ENCODE measurements around the gene OXSR1. TPM values are rescaled to one million over a fixed set of nuclear protein-coding genes. Genes with fewer than 3 reads are reported as not detected.

Gene OXSR1
- total RNA-seq, 5 donors from 2014 or later (not counting 1 experiment from before 2014, with no cell fraction given), result 30.7 to 40.4 (median 37.4) TPM

DNA sequence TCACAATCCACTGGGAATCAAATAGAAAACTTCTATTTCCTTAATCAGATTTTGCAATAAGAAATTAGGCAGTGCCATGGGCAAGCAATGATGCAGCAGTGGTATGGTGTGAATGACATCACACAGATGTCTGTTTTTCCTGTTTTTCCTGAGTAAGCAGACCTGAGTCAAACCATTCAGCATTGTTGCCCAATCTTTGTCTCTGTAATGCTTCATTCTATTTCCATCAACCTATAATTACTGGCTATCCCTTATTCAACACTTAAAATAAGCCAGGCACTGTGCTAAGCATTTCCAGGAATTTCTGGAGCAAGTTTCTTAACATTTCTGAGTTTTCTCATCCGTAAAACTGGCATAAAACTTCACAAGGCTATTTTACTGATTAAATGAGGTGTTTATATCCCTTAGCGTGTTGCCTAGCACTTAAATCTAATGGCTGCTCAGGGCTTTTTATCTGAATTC is 11.3 kb upstream of the OXSR1 start:
- peaks cover 15 to 37% (median 26%) of the 10 kb centered on the region in 3 donors for H3K4me1 Mint-ChIP-seq
- H3K4me3 ChIP-seq (ENCODE audit: control insufficient read depth in 1 of 2, extremely low read depth in 1 of 2, low read length in 1 of 2), result no peak overlapping the region
- no peak overlapping the region for H3K4me3 Mint-ChIP-seq
- no peaks in the 10 kb centered on the region for H3K27me3 Mint-ChIP-seq
- DNase-seq (no peak), ATAC-seq (replicated peaks in 1 of 4) (no peak)
- 90% methylated on average over 2 of the region's 2 CpGs for WGBS (ENCODE audit: insufficient coverage)
- no peak overlapping the region for H3K27ac Mint-ChIP-seq
- no peaks in the 10 kb centered on the region for H3K27me3 ChIP-seq (replicated peaks in 1 of 2; ENCODE audit: control insufficient read depth in 2 of 2, extremely low read depth in 1 of 2, insufficient read depth in 2 of 2, low read length in 1 of 2)
- H3K9me3 ChIP-seq, result no peaks in the 10 kb centered on the region
- no peaks in the 10 kb centered on the region for H3K36me3 ChIP-seq (ENCODE audit: control insufficient read depth in 2 of 2, extremely low read depth in 1 of 2, insufficient read depth in 1 of 2, low read length in 1 of 2)
- peaks cover 0 to 19% of the 10 kb centered on the region in 2 experiments for H3K4me1 ChIP-seq (ENCODE audit: control insufficient read depth in 1 of 2, extremely low read depth in 1 of 2, insufficient read depth in 2 of 2, low read length in 2 of 2)
- ChIA-PET POLR2A (interaction anchor here (0.7 to 1.0 kb wide), 3 partner anchors 10 to 1194 kb away, joined by 3 to 4 read pairs (median 3); partner anchors contain the start of gene OXSR1 (in 1 of the 2)), CTCF (interaction anchor here in 1 of 2 donors (1.0 kb wide), 1 partner anchor 9 kb away, joined by 4 read pairs; no protein-coding TSS in a partner anchor)
- no peaks in the 10 kb centered on the region for H3K36me3 Mint-ChIP-seq
- H3K9me3 Mint-ChIP-seq, result no peaks in the 10 kb centered on the region
- H3K27ac ChIP-seq (ENCODE audit: low read length), result no peak overlapping the region

DNA sequence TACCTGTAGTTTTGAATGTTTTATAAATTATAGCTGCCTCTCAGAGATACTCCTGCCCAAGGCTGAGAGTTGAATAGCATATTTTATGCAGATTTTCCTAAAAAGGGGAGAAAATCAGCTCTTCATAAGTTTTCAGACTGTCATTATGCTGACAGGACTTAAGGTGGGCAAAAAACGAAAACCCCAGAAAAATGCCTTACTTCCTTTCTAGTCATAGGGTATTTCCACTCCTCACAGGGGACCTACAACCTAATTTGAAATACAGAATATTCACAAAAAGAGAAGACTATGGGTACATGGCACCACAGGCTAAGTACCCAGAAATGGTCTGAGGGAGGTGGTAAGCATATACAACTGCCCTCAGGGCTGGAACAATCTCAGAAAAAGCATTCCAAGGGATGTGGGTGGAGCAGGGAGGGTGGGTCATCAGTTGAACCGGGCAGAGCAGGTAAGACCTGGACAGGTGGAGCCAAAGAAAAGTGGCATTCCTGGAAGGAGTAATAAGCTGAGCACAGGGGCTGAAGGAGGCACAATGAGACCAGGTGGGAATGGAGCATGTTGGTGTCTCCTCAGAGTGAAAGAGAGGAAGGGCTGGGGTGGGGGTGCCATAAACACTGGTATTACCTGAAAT is 10.6 kb upstream of the OXSR1 start:
- Mint-ChIP-seq H3K9me3 (no peaks in the 10 kb centered on the region), H3K27ac (no peak overlapping the region), H3K4me3 (no peak overlapping the region), H3K36me3 (no peaks in the 10 kb centered on the region), H3K27me3 (no peaks in the 10 kb centered on the region), H3K4me1 (peaks cover 15 to 31% (median 21%) of the 10 kb centered on the region in 3 donors)
- Histone ChIP-seq H3K36me3 (ENCODE audit: control insufficient read depth in 2 of 2, extremely low read depth in 1 of 2, insufficient read depth in 1 of 2, low read length in 1 of 2) (no peaks in the 10 kb centered on the region), H3K4me3 (ENCODE audit: control insufficient read depth in 1 of 2, extremely low read depth in 1 of 2, low read length in 1 of 2) (no peak overlapping the region), H3K27ac (ENCODE audit: low read length) (no peak overlapping the region), H3K4me1 (ENCODE audit: control insufficient read depth in 1 of 2, extremely low read depth in 1 of 2, insufficient read depth in 2 of 2, low read length in 2 of 2) (peaks cover 0 to 19% of the 10 kb centered on the region in 2 experiments), H3K27me3 (replicated peaks in 1 of 2; ENCODE audit: control insufficient read depth in 2 of 2, extremely low read depth in 1 of 2, insufficient read depth in 2 of 2, low read length in 1 of 2) (no peaks in the 10 kb centered on the region), H3K9me3 (no peaks in the 10 kb centered on the region)
- ATAC-seq (replicated peaks in 1 of 4), result no peak
- WGBS (ENCODE audit: insufficient coverage), result 88% methylated on average over 1 of the region's 2 CpGs
- POLR2A ChIA-PET, result interaction anchor here (0.7 to 1.0 kb wide), 3 partner anchors 10 to 1195 kb away, joined by 3 read pairs; no protein-coding TSS in a partner anchor
- no peak for DNase-seq
- CTCF ChIA-PET, result no interaction called here

DNA sequence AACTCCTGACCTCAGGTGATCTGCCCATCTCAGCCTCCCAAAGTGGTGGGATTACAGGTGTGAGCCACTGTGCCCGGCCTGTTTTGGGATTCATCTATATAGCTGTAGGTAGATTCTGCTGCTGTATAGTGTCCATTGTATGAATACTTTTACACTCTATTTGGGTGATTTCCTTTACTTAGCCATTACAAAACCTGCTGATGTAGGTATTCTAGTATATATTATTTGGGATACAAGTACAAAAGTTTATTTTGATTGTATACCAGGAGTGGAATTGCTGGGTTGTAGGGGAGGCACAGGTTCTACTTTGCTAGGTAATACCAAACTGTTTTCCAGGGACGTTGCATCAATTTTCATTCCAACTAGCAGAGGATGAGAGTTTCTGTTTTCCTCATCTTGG is 9.5 kb upstream of the OXSR1 start:
- CTCF ChIA-PET, result no interaction called here

DNA sequence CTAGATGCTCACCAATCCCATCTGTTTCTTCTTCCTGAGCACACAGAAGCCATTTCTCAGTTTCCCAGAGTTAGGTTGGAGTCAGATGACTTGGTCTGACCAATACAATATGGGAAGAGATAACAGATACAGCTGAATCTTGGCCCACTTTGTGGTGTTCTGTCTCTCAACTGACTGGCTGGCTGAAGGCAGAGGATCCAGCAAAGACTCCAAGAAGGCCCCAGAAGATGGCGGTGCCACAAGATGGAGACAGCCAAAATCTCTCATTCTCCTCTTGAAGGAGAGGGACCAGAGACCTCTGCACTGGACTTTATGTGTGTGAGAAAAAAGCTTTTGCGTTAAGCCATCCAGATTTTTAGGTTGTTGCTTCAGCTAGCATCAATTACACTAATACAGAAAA is 8.2 kb upstream of the OXSR1 start:
- no peaks in the 10 kb centered on the region for H3K27me3 Mint-ChIP-seq
- Histone ChIP-seq H3K9me3 (no peaks in the 10 kb centered on the region), H3K36me3 (ENCODE audit: control insufficient read depth in 2 of 2, extremely low read depth in 1 of 2, insufficient read depth in 1 of 2, low read length in 1 of 2) (no peaks in the 10 kb centered on the region), H3K27me3 (replicated peaks in 1 of 2; ENCODE audit: control insufficient read depth in 2 of 2, extremely low read depth in 1 of 2, insufficient read depth in 2 of 2, low read length in 1 of 2) (no peaks in the 10 kb centered on the region), H3K27ac (ENCODE audit: low read length) (no peak overlapping the region), H3K4me3 (ENCODE audit: control insufficient read depth in 1 of 2, extremely low read depth in 1 of 2, low read length in 1 of 2) (no peak overlapping the region), H3K4me1 (ENCODE audit: control insufficient read depth in 1 of 2, extremely low read depth in 1 of 2, insufficient read depth in 2 of 2, low read length in 2 of 2) (peaks cover 0 to 9% of the 10 kb centered on the region in 2 experiments)
- no peak overlapping the region for H3K4me3 Mint-ChIP-seq
- ChIA-PET POLR2A (no interaction called here), CTCF (interaction anchor here in 1 of 2 donors (0.9 to 1.0 kb wide), 2 partner anchors 9 to 139 kb away, joined by 3 read pairs; no protein-coding TSS in a partner anchor)
- no peaks in the 10 kb centered on the region for H3K36me3 Mint-ChIP-seq
- DNase-seq (no peak), ATAC-seq (replicated peaks in 1 of 4) (no peak)
- no peaks in the 10 kb centered on the region for H3K9me3 Mint-ChIP-seq
- H3K4me1 Mint-ChIP-seq, result peaks cover 0 to 14% (median 5%) of the 10 kb centered on the region in 3 donors
- H3K27ac Mint-ChIP-seq, result no peak overlapping the region
- WGBS (ENCODE audit: insufficient coverage), result no CpG with 5 or more reads among the region's 2 CpGs

More for the DNA sequence above, 9.5 kb upstream of the OXSR1 start:
- Mint-ChIP-seq H3K9me3 (no peaks in the 10 kb centered on the region), H3K4me3 (no peak overlapping the region), H3K36me3 (no peaks in the 10 kb centered on the region), H3K27me3 (no peaks in the 10 kb centered on the region), H3K4me1 (peaks cover 12 to 27% (median 17%) of the 10 kb centered on the region in 3 donors), H3K27ac (no peak overlapping the region)
- no peaks in the 10 kb centered on the region for H3K9me3 ChIP-seq
- no peak for DNase-seq
- POLR2A ChIA-PET, result interaction anchor here in 1 of 2 donors (0.7 kb wide), 1 partner anchor 64 kb away, joined by 3 read pairs; no protein-coding TSS in a partner anchor
- no CpG with 5 or more reads among the region's 2 CpGs for whole genome bisulfite sequencing (ENCODE audit: insufficient coverage)
- H3K36me3 ChIP-seq (ENCODE audit: control insufficient read depth in 2 of 2, extremely low read depth in 1 of 2, insufficient read depth in 1 of 2, low read length in 1 of 2), result no peaks in the 10 kb centered on the region
- H3K27me3 ChIP-seq (replicated peaks in 1 of 2; ENCODE audit: control insufficient read depth in 2 of 2, extremely low read depth in 1 of 2, insufficient read depth in 2 of 2, low read length in 1 of 2), result no peaks in the 10 kb centered on the region
- no peak for ATAC-seq (replicated peaks in 1 of 4)
- H3K27ac ChIP-seq (ENCODE audit: low read length), result no peak overlapping the region
- H3K4me3 ChIP-seq (ENCODE audit: control insufficient read depth in 1 of 2, extremely low read depth in 1 of 2, low read length in 1 of 2), result no peak overlapping the region
- peaks cover 0 to 19% of the 10 kb centered on the region in 2 experiments for H3K4me1 ChIP-seq (ENCODE audit: control insufficient read depth in 1 of 2, extremely low read depth in 1 of 2, insufficient read depth in 2 of 2, low read length in 2 of 2)

DNA sequence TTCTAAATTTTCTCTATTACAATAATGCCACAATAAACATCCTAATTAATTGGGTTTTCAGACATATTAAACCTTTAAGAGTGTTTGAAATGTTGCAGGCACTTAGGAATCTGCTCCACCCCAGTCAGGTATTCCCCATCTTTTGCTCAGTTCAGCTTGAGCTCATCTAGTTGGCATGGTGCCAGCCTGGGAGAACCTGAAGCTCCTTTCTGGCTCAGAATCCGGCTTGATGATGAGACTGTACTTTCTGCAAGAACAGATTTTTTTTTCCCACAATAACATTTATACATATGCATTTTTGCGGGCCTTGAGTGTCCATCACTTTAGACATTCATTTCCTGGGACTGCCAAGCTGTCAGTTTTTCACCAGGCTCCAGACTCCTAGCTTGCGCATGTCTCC is 7.7 kb upstream of the OXSR1 start:
- CTCF ChIA-PET, result interaction anchor here (0.5 to 1.0 kb wide), 5 partner anchors 9 to 146 kb away, joined by 3 to 4 read pairs (median 3); no protein-coding TSS in a partner anchor
- no peak overlapping the region for H3K4me3 Mint-ChIP-seq
- 86% methylated on average over 1 of the region's 3 CpGs for WGBS (ENCODE audit: insufficient coverage)
- H3K4me3 ChIP-seq (ENCODE audit: control insufficient read depth in 1 of 2, extremely low read depth in 1 of 2, low read length in 1 of 2), result no peak overlapping the region
- H3K27ac ChIP-seq (ENCODE audit: low read length), result no peak overlapping the region
- H3K27ac Mint-ChIP-seq, result no peak overlapping the region
- ATAC-seq (replicated peaks in 1 of 4) (no peak), DNase-seq (no peak)
- H3K36me3 Mint-ChIP-seq, result no peaks in the 10 kb centered on the region
- H3K27me3 ChIP-seq (replicated peaks in 1 of 2; ENCODE audit: control insufficient read depth in 2 of 2, extremely low read depth in 1 of 2, insufficient read depth in 2 of 2, low read length in 1 of 2), result no peaks in the 10 kb centered on the region
- POLR2A ChIA-PET, result interaction anchor here in 1 of 2 donors (1.0 kb wide), 1 partner anchor 16 kb away, joined by 5 read pairs; no protein-coding TSS in a partner anchor
- H3K4me1 Mint-ChIP-seq, result peaks cover 0 to 11% (median 3%) of the 10 kb centered on the region in 3 donors
- H3K36me3 ChIP-seq (ENCODE audit: control insufficient read depth in 2 of 2, extremely low read depth in 1 of 2, insufficient read depth in 1 of 2, low read length in 1 of 2), result no peaks in the 10 kb centered on the region
- H3K27me3 Mint-ChIP-seq, result no peaks in the 10 kb centered on the region
- no peaks in the 10 kb centered on the region for H3K9me3 Mint-ChIP-seq
- no peaks in the 10 kb centered on the region for H3K9me3 ChIP-seq
- peaks cover 0 to 4% of the 10 kb centered on the region in 2 experiments for H3K4me1 ChIP-seq (ENCODE audit: control insufficient read depth in 1 of 2, extremely low read depth in 1 of 2, insufficient read depth in 2 of 2, low read length in 2 of 2)

DNA sequence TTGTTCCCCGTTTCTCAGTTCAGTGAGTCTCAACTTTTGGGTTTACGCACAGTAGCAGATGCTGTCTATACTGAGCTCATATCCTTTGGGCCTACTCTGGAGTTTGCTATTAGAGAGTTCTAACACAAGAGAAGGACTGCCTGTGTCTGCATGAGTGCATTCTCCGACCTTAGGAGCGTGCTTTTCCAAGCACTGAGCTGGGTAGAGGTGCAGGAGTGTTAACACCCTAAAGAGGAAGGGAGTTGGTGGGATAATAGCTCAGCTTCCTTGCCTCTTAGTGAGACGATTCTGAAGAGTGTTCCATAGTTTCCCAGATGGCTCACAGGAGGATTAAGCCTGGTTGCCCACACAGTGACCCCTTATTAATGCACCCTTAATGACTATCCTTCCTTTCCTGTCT is 6.9 kb upstream of the OXSR1 start:
- no peaks in the 10 kb centered on the region for H3K4me1 ChIP-seq (ENCODE audit: control insufficient read depth in 1 of 2, extremely low read depth in 1 of 2, insufficient read depth in 2 of 2, low read length in 2 of 2)
- Mint-ChIP-seq H3K4me1 (peaks cover 0 to 5% (median 0%) of the 10 kb centered on the region in 3 donors), H3K9me3 (no peaks in the 10 kb centered on the region), H3K4me3 (no peak overlapping the region), H3K36me3 (no peaks in the 10 kb centered on the region), H3K27ac (no peak overlapping the region), H3K27me3 (no peaks in the 10 kb centered on the region)
- H3K36me3 ChIP-seq (ENCODE audit: control insufficient read depth in 2 of 2, extremely low read depth in 1 of 2, insufficient read depth in 1 of 2, low read length in 1 of 2), result no peaks in the 10 kb centered on the region
- ATAC-seq (replicated peaks in 1 of 4), result no peak
- H3K4me3 ChIP-seq (ENCODE audit: control insufficient read depth in 1 of 2, extremely low read depth in 1 of 2, low read length in 1 of 2), result no peak overlapping the region
- CTCF ChIA-PET, result interaction anchor here (0.5 to 0.7 kb wide), 3 partner anchors 16 to 201 kb away, joined by 3 to 8 read pairs (median 4); no protein-coding TSS in a partner anchor
- no peaks in the 10 kb centered on the region for H3K9me3 ChIP-seq
- WGBS (ENCODE audit: insufficient coverage), result 95% methylated on average over 3 of the region's 5 CpGs
- POLR2A ChIA-PET, result interaction anchor here in 1 of 2 donors (1.0 kb wide), 1 partner anchor 16 kb away, joined by 5 read pairs; no protein-coding TSS in a partner anchor
- H3K27me3 ChIP-seq (replicated peaks in 1 of 2; ENCODE audit: control insufficient read depth in 2 of 2, extremely low read depth in 1 of 2, insufficient read depth in 2 of 2, low read length in 1 of 2), result no peaks in the 10 kb centered on the region
- no peak overlapping the region for H3K27ac ChIP-seq (ENCODE audit: low read length)
- no peak for DNase-seq
